Measurements from ENCODE around the gene MBD5.

MBD5 gene

DNA sequence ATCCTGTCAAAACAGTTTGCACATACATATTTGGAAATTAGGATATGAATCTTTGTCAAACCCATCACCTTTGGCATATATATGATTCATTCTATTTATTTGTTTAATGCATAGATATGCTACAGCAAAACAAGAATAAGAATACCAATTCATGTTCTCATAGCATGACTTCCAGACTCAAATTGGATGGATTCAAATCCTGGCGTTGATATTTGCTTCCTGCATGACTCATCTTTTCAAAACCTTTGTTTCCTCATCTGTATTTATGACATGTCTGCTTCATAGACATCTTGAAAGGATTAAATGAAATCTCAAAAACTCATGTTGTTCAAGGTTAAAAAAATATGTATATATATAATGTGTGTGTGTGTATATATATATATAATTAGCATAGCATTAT is 261.3 kb downstream of the MBD5 start:
- no peak for DNase-seq (ENCODE audit: low spot score in 2 of 2)
- Histone ChIP-seq H3K4me3 (no peak overlapping the region), H3K27me3 (ENCODE audit: low read depth) (no peaks in the 10 kb centered on the region), H3K9me3 (no peaks in the 10 kb centered on the region), H3K36me3 (replicated peaks) (no peaks in the 10 kb centered on the region), H3K4me1 (no peaks in the 10 kb centered on the region)
- in situ Hi-C loops (cut with MboI; ENCODE audit: low sequenced_read_pairs) = no loop called here

DNA sequence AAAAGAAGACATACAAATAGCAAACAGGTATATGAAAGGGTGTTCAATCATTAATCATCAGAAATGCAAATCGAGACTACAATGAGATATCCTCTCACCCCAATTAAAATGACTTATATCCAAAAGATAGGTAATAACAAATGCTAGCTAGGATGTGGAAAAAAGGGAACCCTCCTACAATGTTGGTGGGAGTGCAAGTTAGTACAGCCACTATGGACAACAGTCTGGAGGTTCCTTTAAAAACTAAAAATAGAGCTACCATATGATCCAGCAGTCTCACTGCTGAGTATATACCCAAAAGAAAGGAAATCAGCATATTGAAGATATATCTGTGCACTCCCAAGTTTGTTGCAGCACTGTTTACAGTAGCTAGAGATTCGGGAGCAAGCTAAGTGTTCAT is 271.5 kb downstream of the MBD5 start:
- H3K27me3 ChIP-seq (ENCODE audit: low read depth) = no peaks in the 10 kb centered on the region
- in situ Hi-C loops (cut with MboI; ENCODE audit: low sequenced_read_pairs) = no loop called here
- H3K4me3 ChIP-seq = no peak overlapping the region
- no peaks in the 10 kb centered on the region for H3K9me3 ChIP-seq
- no peaks in the 10 kb centered on the region for H3K36me3 ChIP-seq (replicated peaks)
- DNase-seq (ENCODE audit: low spot score in 2 of 2) = no peak
- no peaks in the 10 kb centered on the region for H3K4me1 ChIP-seq

DNA sequence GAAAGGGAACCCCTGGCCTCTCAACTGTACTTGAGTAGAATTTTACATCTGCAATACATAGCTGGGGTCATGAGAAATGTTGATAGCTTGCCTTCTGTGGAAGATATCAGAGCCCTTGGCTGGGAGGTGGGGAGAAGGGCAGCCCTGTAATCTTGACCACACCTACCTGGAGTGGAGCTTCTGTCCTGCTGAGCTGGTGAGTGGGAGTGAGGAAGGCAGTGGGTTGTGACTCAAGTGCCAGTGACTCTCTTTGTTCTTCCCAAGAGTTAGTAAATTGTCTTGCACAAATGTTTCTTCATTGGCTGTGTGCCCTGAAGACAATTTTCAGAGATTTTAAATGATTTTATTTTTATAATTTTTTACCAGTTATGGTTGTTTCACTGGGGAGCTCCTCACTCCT is 277.3 kb downstream of the MBD5 start:
- DNase-seq (ENCODE audit: low spot score in 2 of 2) = no peak
- Histone ChIP-seq H3K9me3 (no peaks in the 10 kb centered on the region), H3K4me1 (peaks cover 3% of the 10 kb centered on the region), H3K4me3 (no peak overlapping the region), H3K27me3 (ENCODE audit: low read depth) (no peaks in the 10 kb centered on the region), H3K36me3 (replicated peaks) (no peaks in the 10 kb centered on the region)
- in situ Hi-C loops (cut with MboI; ENCODE audit: low sequenced_read_pairs) = no loop called here

DNA sequence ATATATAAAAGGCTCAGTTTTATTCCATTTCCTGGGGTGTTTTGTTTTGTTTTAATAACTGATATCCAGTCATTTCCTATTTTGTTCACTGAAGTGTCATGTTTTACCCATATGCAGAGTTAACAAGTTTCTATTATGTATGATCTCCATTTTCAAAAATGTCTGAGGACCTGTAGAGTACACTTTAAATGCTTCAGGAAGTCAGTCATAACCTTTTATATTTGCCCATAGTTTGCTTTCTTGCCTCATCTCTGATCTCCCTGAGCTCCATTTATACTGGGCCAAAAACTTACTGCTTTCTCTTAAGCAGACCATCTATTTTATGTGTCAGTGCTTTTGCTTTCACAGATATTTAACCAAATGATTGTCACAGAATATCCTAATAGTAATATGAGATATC is 278.7 kb downstream of the MBD5 start:
- H3K9me3 ChIP-seq = no peaks in the 10 kb centered on the region
- in situ Hi-C loops (cut with MboI; ENCODE audit: low sequenced_read_pairs) = no loop called here

DNA sequence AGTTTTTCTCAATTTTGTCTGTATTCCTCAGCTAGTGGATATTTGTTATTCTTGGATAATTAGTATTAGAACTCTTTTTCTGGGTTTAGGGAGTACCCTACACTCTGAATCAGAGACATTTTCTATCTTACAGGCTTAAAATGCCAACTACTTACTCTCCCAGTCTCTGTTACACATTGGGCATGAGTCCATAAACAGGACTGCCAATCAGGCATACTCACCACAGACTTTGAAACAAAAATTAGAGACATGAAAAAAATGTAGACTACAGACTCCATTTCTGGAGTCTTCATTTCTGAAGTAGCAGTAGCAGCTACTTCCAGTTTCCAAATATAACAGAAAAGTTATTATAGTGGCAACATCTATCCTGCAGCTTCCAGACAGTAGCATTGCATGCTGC is 279.7 kb downstream of the MBD5 start:
- no peak for DNase-seq (ENCODE audit: low spot score in 2 of 2)
- no peaks in the 10 kb centered on the region for H3K27me3 ChIP-seq (ENCODE audit: low read depth)
- in situ Hi-C loops (cut with MboI; ENCODE audit: low sequenced_read_pairs) = no loop called here
- no peaks in the 10 kb centered on the region for H3K36me3 ChIP-seq (replicated peaks)
- peaks cover 3% of the 10 kb centered on the region for H3K4me1 ChIP-seq
- no peak overlapping the region for H3K4me3 ChIP-seq
- no peaks in the 10 kb centered on the region for H3K9me3 ChIP-seq

More for the DNA sequence above, 278.7 kb downstream of the MBD5 start:
- Histone ChIP-seq H3K27me3 (ENCODE audit: low read depth) (no peaks in the 10 kb centered on the region), H3K36me3 (replicated peaks) (no peaks in the 10 kb centered on the region), H3K4me1 (peaks cover 3% of the 10 kb centered on the region), H3K4me3 (no peak overlapping the region)
- no peak for DNase-seq (ENCODE audit: low spot score in 2 of 2)

DNA sequence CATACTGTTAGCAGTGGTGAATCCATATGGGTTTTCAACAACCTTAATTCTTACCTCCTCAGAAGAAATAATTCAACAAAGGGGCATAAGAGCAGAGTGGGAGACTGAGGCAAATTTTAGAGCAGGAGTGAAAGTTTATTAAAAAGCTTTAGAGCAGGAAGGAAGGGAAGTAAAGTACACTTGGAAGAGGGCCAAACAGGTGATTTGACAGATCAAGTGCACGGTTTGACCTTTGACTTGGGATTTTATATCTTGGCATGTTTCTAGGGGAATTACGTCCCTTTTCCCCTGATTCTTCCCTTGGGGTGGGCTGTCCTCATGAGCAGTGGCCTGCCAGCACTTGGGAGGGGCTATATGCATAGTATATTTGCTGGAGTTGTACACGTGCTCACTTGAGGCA is 280.5 kb downstream of the MBD5 start:
- peaks cover 3% of the 10 kb centered on the region for H3K4me1 ChIP-seq
- no peak overlapping the region for H3K4me3 ChIP-seq
- no peaks in the 10 kb centered on the region for H3K36me3 ChIP-seq (replicated peaks)
- in situ Hi-C loops (cut with MboI; ENCODE audit: low sequenced_read_pairs) = no loop called here
- H3K9me3 ChIP-seq = no peaks in the 10 kb centered on the region
- no peak for DNase-seq (ENCODE audit: low spot score in 2 of 2)
- no peaks in the 10 kb centered on the region for H3K27me3 ChIP-seq (ENCODE audit: low read depth)

DNA sequence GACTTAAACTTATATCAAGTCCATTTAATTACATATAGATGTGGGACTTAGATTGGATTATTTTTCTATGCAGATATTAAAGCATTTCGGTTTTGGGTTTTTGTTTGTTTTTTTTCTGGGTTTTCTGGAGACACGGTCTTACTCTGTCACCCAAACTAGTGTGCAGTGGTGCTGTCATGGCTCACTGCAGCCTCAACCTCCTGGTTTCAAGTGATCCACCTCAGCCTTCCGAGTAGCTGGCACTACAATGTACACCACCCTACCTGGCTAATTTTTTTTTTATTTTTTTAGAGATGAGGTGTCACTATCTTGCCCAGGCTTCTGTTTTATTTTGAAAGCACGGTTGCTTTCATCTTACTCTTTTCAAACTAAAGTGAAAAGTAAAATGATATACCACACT is 281.6 kb downstream of the MBD5 start:
- Histone ChIP-seq H3K4me1 (peaks cover 3% of the 10 kb centered on the region), H3K9me3 (no peaks in the 10 kb centered on the region), H3K4me3 (no peak overlapping the region), H3K27me3 (ENCODE audit: low read depth) (no peaks in the 10 kb centered on the region), H3K36me3 (replicated peaks) (no peaks in the 10 kb centered on the region)
- no peak for DNase-seq (ENCODE audit: low spot score in 2 of 2)
- in situ Hi-C loops (cut with MboI; ENCODE audit: low sequenced_read_pairs) = no loop called here

DNA sequence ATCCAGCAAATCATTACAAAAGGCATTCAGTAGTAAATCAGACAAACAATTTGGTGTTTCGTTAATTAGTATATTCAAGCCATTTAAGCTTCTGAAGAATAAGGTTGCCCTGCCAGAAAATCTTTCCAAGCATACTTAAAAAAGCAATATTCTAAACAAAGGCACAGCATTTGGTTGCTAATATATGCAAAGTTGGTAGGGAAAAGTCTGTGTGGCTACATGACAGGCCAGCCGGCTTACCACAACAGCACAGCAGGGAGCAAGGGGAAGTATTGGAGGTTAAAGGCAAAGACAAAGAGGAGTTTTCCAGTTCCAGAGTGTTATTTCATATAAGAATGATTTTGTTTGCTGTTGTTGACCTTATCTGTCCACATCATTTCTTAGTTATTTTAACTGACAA is 282.3 kb downstream of the MBD5 start:
- Histone ChIP-seq H3K9me3 (no peaks in the 10 kb centered on the region), H3K4me1 (peaks cover 3% of the 10 kb centered on the region), H3K4me3 (no peak overlapping the region), H3K27me3 (ENCODE audit: low read depth) (no peaks in the 10 kb centered on the region), H3K36me3 (replicated peaks) (no peaks in the 10 kb centered on the region)
- DNase-seq (ENCODE audit: low spot score in 2 of 2) = peak; percentile 62 to 71
- in situ Hi-C loops (cut with MboI; ENCODE audit: low sequenced_read_pairs) = no loop called here

DNA sequence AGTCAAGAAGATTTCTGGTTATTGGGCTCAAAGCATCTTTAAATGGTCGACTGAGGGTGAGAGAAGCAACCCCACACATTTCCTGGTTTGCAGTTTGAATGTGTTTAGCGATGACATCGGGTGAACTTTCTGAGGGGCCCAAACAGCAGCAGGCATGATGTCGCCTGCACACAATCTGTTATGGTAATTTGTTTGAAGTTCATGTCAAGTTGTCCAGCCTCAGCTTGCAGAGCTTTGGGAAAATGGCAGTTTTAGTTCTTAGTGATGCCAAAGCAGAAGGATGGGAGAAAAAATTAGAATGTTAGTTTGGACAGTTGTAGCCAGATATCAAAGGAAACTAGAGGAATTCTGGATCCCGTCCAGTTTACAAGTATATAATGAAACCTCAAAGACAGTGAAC is 284.6 kb downstream of the MBD5 start:
- in situ Hi-C loops (cut with MboI; ENCODE audit: low sequenced_read_pairs) = no loop called here
- Histone ChIP-seq H3K9me3 (no peaks in the 10 kb centered on the region), H3K27me3 (ENCODE audit: low read depth) (no peaks in the 10 kb centered on the region), H3K36me3 (replicated peaks) (no peaks in the 10 kb centered on the region), H3K4me3 (no peak overlapping the region), H3K4me1 (peaks cover 3% of the 10 kb centered on the region)
- DNase-seq (ENCODE audit: low spot score in 2 of 2) = no peak

DNA sequence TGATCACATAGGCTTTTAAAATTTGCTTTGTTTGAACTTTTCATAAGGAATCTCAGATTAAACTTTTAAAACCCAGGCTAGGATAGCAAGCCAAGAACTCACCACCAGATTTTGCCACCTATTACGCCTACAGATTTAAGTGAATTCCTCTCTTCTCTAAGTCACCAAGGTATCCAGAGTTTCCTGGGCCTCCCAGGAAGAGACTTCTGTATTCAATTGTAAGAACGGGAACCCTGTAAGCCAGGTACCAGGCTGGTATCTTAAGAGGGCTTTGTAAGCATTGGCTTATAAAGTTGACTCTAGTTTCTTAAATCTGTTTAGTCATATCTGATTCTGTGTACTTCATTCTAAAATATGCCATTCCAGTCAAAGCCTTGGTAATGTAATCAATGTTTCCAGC is 285.1 kb downstream of the MBD5 start:
- Histone ChIP-seq H3K36me3 (replicated peaks) (no peaks in the 10 kb centered on the region), H3K9me3 (no peaks in the 10 kb centered on the region), H3K27me3 (ENCODE audit: low read depth) (no peaks in the 10 kb centered on the region), H3K4me1 (peaks cover 3% of the 10 kb centered on the region), H3K4me3 (no peak overlapping the region)
- in situ Hi-C loops (cut with MboI; ENCODE audit: low sequenced_read_pairs) = no loop called here
- DNase-seq (ENCODE audit: low spot score in 2 of 2) = no peak

DNA sequence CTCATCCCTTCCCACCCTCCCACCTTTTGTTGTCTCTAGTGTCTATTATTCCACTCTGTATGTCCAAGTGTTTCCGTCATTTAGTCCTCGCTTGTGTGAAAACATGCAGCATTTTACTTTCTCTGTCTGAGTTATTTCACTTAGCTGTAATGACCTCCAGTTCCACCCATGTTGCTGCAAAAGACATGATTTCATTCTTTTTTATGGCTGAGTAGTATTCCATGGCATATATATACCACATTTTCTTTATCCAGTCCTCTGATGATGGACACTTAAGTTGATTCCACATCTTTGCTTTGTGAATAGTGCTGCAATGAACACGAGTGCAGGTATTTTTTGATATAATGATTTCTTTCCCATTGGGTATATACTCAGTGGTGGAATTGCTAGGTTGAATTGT is 296.7 kb downstream of the MBD5 start:
- Histone ChIP-seq H3K27me3 (ENCODE audit: low read depth) (no peaks in the 10 kb centered on the region), H3K9me3 (no peaks in the 10 kb centered on the region), H3K4me3 (no peak overlapping the region), H3K36me3 (replicated peaks) (no peaks in the 10 kb centered on the region), H3K4me1 (peaks cover 7% of the 10 kb centered on the region; the same call in 1 of the 2 replicates)
- in situ Hi-C loops (cut with MboI; ENCODE audit: low sequenced_read_pairs) = no loop called here
- no peak for DNase-seq (ENCODE audit: low spot score in 2 of 2)

DNA sequence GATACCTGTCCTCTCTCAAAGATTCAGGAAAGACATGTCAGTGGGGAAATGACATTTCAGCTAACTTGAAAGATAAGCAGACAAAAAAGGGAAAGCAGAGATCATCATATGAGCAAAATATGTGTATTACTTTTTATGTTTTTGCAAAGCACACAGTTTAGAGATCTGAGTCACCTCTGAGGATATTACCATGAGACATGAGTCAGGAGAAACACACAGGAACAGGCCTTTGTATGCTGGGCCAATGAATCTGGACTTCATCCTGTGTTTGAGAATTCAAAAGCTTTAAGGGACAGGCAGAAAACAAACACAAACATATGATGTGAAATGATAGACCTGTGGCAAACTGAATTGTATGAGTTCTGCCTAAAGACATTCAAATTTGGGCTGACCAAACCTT is 317.6 kb downstream of the MBD5 start:
- no peak for DNase-seq (ENCODE audit: low spot score in 2 of 2)
- H3K9me3 ChIP-seq = no peaks in the 10 kb centered on the region
- no peaks in the 10 kb centered on the region for H3K27me3 ChIP-seq (ENCODE audit: low read depth)
- H3K36me3 ChIP-seq (replicated peaks) = no peaks in the 10 kb centered on the region; the same call in 1 of the 2 replicates
- H3K4me3 ChIP-seq = no peak overlapping the region
- H3K4me1 ChIP-seq = no peaks in the 10 kb centered on the region
- in situ Hi-C loops (cut with MboI; ENCODE audit: low sequenced_read_pairs) = no loop called here

DNA sequence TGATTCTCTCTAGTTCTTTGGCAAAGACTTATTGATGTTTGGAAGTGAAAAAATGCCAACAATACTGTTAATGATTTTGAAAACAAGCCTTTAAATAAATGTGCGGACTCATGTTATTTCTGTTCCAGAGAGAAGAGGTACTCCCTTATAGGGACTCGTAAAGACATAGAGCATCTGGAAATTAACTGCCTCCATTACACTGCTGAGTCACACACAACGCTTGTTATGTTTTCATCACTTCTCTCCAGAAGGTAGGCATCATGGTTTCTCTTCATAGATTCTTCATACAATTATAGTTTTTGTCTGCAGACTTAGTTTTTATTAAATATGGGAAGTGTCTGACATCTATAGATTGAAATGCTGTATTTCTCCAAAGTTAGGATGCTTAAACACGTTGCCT is 321.2 kb downstream of the MBD5 start:
- no peaks in the 10 kb centered on the region for H3K27me3 ChIP-seq (ENCODE audit: low read depth)
- no peak for DNase-seq (ENCODE audit: low spot score in 2 of 2)
- no peaks in the 10 kb centered on the region for H3K36me3 ChIP-seq (replicated peaks)
- no peaks in the 10 kb centered on the region for H3K9me3 ChIP-seq
- in situ Hi-C loops (cut with MboI; ENCODE audit: low sequenced_read_pairs) = no loop called here
- H3K4me3 ChIP-seq = no peak overlapping the region
- no peaks in the 10 kb centered on the region for H3K4me1 ChIP-seq

DNA sequence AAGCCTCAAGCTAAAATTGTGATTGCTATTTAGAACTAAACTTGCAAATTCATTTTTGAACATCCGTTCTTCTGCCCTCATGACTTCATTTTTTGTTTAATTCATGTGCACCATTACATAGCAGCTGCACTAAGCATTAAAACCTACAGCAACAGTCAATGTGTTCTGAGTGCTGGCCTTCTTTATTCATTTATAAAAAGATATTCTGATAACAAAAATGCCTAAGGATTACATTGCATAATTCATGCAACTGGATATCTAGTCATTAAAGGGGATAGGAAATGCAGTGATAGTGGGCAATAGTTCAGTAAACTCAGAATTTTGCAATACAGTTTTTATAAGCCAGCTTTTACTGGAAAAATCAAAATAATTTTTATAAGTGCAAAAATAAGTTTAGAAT is 329.3 kb downstream of the MBD5 start:
- DNase-seq (ENCODE audit: low spot score in 2 of 2) = no peak
- in situ Hi-C loops (cut with MboI; ENCODE audit: low sequenced_read_pairs) = no loop called here
- no peaks in the 10 kb centered on the region for H3K36me3 ChIP-seq (replicated peaks)
- peaks cover 3% of the 10 kb centered on the region; the same call in 1 of the 2 replicates for H3K4me1 ChIP-seq
- no peak overlapping the region for H3K4me3 ChIP-seq
- H3K27me3 ChIP-seq (ENCODE audit: low read depth) = no peaks in the 10 kb centered on the region
- H3K9me3 ChIP-seq = no peaks in the 10 kb centered on the region

DNA sequence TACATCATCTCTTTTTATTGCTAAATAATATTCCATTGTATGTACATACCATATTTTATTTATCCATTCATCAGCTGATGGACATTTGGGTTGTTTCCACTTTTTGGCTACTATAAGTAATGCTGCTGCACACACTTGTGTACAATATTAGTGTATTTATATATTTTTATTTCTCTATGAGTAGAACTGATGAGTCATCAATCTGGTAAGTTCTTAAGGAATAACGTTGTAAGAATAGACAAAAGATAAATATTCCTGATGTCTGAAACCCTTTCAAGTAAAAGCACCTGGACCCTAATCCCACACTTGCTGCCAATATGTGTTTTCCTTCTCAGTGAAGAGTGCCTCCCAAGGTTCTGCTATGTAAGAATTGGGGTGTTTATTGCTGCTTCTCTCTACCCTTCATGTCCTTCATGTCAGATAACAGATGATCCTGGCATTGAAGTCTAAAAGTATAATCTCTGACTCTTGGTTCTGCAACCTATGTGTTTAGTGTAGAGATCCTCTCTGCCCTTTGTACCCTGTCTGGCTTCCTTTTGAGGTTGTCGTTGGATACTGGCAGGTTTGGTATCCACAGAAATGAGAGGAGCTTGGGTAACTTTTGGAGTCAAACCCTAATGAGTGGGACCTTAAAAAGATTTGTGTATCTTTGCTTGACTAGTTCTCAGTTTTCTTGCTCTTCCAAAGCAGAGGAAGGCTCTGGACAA is 330.7 kb downstream of the MBD5 start:
- no peaks in the 10 kb centered on the region for H3K36me3 ChIP-seq (replicated peaks)
- H3K9me3 ChIP-seq = no peaks in the 10 kb centered on the region
- H3K27me3 ChIP-seq (ENCODE audit: low read depth) = no peaks in the 10 kb centered on the region
- peaks cover 3% of the 10 kb centered on the region; the same call in 1 of the 2 replicates for H3K4me1 ChIP-seq
- in situ Hi-C loops (cut with MboI; ENCODE audit: low sequenced_read_pairs) = no loop called here
- H3K4me3 ChIP-seq = no peak overlapping the region
- DNase-seq (ENCODE audit: low spot score in 2 of 2) = no peak
